ENCODE data around the gene DELE1.
A peak's percentile ranks its signal among the peaks of the same experiment; 100 is the strongest.
"Not testable (repeated sequence)": the region's sequence is repeated elsewhere in the genome, so short reads cannot be mapped to it uniquely, and the experiment has no call there.

The DELE1 gene

GRCh38 chr5:141922827-141923447 is 734 bp upstream of the DELE1 start:
- not testable (repeated sequence) for DNase-seq (ENCODE audit: low spot score)

GRCh38 chr5:141926434-141926833 is 2.8 kb downstream of the DELE1 start:
- no peak for DNase-seq (ENCODE audit: low spot score)

- DNase-seq (ENCODE audit: low spot score), result no peak
Measured at GRCh38 chr5:141928051-141928450, 4.4 kb downstream of the DELE1 start.

GRCh38 chr5:141929398-141930058 is 5.9 kb downstream of the DELE1 start:
- DNase-seq (ENCODE audit: low spot score), result no peak

- DNase-seq (ENCODE audit: low spot score), result no peak
Measured at GRCh38 chr5:141931694-141932093, 8.0 kb downstream of the DELE1 start.

- no peak for DNase-seq (ENCODE audit: low spot score)
Measured at GRCh38 chr5:141933151-141933550, 9.5 kb downstream of the DELE1 start.

- no peak for DNase-seq (ENCODE audit: low spot score)
Measured at GRCh38 chr5:141934099-141934844, 10.6 kb downstream of the DELE1 start.

GRCh38 chr5:141935538-141935937 is 11.9 kb downstream of the DELE1 start:
- no peak for DNase-seq (ENCODE audit: low spot score)

GRCh38 chr5:141940695-141941271 is 17.1 kb downstream of the DELE1 start:
- DNase-seq (ENCODE audit: low spot score), result no peak

- DNase-seq (ENCODE audit: low spot score), result no peak
Measured at GRCh38 chr5:141941307-141941706, 17.6 kb downstream of the DELE1 start.

- no peak for DNase-seq (ENCODE audit: low spot score)
Measured at GRCh38 chr5:141941779-141942178, 18.1 kb downstream of the DELE1 start.

GRCh38 chr5:141942185-141942857 is 18.6 kb downstream of the DELE1 start:
- DNase-seq (ENCODE audit: low spot score), result no peak

- DNase-seq (ENCODE audit: low spot score), result no peak
Measured at GRCh38 chr5:141944076-141944475, 20.4 kb downstream of the DELE1 start.

- DNase-seq (ENCODE audit: low spot score), result peak; percentile 21
Measured at GRCh38 chr5:141945511-141946051, 21.9 kb downstream of the DELE1 start.

GRCh38 chr5:141947316-141947715 is 23.6 kb downstream of the DELE1 start:
- no peak for DNase-seq (ENCODE audit: low spot score)

GRCh38 chr5:141948812-141949211 is 25.1 kb downstream of the DELE1 start:
- no peak for DNase-seq (ENCODE audit: low spot score)

GRCh38 chr5:141949511-141949910 is 25.8 kb downstream of the DELE1 start:
- DNase-seq (ENCODE audit: low spot score), result no peak

GRCh38 chr5:141950207-141951005 is 26.7 kb downstream of the DELE1 start:
- DNase-seq (ENCODE audit: low spot score), result no peak

GRCh38 chr5:141951332-141951781 is 27.7 kb downstream of the DELE1 start:
- DNase-seq (ENCODE audit: low spot score), result no peak

- DNase-seq (ENCODE audit: low spot score), result no peak
Measured at GRCh38 chr5:141952020-141952419, 28.3 kb downstream of the DELE1 start.

- DNase-seq (ENCODE audit: low spot score), result no peak
Measured at GRCh38 chr5:141954194-141954593, 30.5 kb downstream of the DELE1 start.
